ENCODE results near the gene ARVCF.

Gene ARVCF

DNA sequence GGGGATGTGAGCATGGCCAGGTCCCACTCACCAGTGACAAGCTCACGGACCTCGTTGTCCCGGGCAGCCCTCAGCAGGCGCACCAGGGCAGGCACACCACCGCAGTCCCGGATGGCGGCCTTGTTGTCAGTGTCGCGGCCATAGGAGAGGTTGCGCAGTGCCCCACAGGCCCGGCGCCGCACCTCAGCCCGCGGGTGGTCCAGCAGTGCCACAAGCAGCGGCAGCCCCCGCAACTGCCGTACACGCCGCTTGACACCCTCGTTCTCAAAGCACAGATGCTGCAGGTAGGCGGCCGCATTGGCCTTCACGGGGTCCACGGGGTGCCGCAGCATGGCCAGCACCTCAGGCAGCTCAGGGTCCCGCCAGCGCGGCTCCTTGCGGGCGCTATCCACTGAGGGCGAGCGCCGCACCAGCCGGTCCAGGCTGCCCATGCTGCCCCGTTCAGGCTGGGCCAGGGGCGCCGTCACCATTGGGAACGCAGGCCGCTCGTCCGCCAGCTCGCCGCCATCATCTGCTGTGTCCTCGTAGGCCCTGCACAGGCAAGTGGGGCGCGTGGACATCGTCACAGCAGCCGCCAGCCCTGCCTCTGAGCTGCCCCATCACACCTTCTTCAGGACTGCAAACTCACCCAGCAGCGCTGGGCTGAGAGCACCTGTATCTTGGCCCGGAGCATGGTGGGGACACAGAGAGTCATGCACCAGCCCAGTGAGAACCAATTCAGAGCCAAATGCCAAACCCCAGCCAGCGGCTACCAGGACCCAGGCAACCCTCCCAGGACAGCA is 36.7 kb downstream of the ARVCF start:
- Histone ChIP-seq H3K27ac (ENCODE audit: low read depth, low read length) (no peak overlapping the region), H3K36me3 (ENCODE audit: control insufficient read depth, insufficient read depth, low read length) (peaks cover 7% of the 10 kb centered on the region), H3K4me1 (ENCODE audit: control insufficient read depth, insufficient read depth, low read length) (peaks cover 15% of the 10 kb centered on the region), H3K9ac (ENCODE audit: low read length) (no peak overlapping the region), H3K27me3 (ENCODE audit: control insufficient read depth, insufficient read depth, low read length) (no peaks in the 10 kb centered on the region), H3K4me3 (ENCODE audit: low read length) (no peak overlapping the region)

DNA sequence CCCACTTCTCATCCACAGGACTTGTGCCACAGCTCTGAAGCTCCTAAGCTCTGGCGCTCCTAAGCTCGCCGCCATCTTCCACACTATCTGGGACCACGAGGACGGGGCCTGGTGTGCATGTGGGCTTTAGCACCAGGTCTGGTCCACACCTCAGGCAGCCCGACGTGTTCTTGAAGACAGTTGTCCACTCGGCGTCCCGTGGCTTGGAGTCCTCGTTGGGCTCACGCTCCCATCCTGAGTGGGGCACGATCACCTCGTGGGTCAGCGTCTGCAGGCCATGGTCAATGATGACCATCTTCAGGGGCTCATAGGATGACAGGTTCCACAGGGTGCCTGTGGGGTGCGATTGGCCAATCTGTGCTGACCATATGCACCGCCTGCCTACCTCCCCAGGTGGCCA is 37.9 kb downstream of the ARVCF start:
- no peak overlapping the region for H3K27ac ChIP-seq (ENCODE audit: low read depth, low read length)
- no peaks in the 10 kb centered on the region for H3K27me3 ChIP-seq (ENCODE audit: control insufficient read depth, insufficient read depth, low read length)
- H3K36me3 ChIP-seq (ENCODE audit: control insufficient read depth, insufficient read depth, low read length) = peaks cover 7% of the 10 kb centered on the region
- H3K9ac ChIP-seq (ENCODE audit: low read length) = no peak overlapping the region
- H3K4me1 ChIP-seq (ENCODE audit: control insufficient read depth, insufficient read depth, low read length) = peaks cover 9% of the 10 kb centered on the region
- H3K4me3 ChIP-seq (ENCODE audit: low read length) = no peak overlapping the region

DNA sequence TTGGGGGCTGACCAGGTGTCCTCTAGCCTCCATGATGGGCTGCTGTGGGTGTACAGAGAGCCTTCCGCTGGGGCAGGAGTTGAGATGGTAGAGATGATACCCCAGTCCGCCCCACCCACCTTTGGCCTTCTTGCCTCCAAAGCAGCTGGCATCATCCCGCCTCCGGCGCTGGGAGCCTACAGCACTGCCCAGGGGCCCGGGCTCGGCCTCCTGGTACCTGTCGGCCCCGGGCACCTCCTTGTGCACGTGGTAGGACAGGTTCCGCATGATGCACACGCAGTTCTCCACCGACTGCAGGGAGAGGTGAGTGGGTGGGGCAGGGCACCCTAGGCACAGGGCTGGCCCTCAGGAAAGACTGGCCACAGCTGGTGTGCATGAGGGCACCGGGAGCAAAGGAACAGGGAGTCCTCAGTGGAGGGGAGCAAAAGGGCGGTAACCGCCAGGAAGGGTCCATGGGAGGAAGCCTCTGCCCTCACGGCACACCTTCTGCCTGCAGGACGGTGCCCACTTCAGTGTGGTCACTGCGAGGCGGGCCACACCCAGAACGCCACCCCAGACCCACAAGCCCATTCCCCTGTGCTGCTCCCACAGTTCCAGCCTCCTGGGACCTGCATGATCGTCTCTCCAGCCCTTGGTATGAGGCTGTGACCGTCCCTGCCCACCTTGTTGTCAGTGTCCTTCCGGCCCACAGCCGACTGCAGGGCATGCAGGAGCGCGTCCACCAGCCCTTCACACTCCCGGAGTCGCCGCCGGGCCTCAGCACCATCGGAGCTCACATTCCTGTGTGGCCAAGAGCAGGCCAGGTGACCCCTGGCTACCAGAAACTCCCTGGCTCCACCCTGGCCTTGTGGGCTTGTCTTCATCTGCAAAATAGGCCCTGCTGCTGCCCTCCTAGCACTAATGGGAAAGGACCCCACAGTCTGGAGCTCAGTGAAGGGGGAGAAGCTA is 39.1 kb downstream of the ARVCF start:
- Histone ChIP-seq H3K27ac (ENCODE audit: low read depth, low read length) (no peak overlapping the region), H3K9ac (ENCODE audit: low read length) (no peak overlapping the region), H3K36me3 (ENCODE audit: control insufficient read depth, insufficient read depth, low read length) (peaks cover 7% of the 10 kb centered on the region), H3K4me1 (ENCODE audit: control insufficient read depth, insufficient read depth, low read length) (peaks cover 3% of the 10 kb centered on the region), H3K27me3 (ENCODE audit: control insufficient read depth, insufficient read depth, low read length) (no peaks in the 10 kb centered on the region), H3K4me3 (ENCODE audit: low read length) (no peak overlapping the region)

DNA sequence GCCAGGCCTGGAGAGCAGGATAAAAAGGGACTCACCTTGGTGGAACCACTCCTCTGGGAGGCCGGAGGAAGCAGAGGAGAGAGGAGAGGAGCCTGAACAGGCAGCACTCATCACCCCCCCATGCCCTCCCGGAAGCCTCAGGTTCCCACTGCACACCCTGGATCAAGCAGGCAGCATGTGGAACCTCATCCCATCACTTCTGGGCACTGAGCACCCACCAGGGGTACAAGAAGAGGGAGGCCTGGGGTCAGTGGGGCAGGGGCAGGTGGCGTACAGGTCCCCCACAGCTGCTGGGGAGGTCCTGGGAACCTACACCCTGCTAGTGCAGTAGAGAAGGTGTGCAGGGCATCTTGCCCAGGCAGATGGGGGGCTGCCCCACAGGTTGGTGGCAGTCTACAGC is 40.0 kb downstream of the ARVCF start:
- Histone ChIP-seq H3K4me1 (ENCODE audit: control insufficient read depth, insufficient read depth, low read length) (peaks cover 3% of the 10 kb centered on the region), H3K36me3 (ENCODE audit: control insufficient read depth, insufficient read depth, low read length) (peaks cover 11% of the 10 kb centered on the region), H3K27ac (ENCODE audit: low read depth, low read length) (no peak overlapping the region), H3K27me3 (ENCODE audit: control insufficient read depth, insufficient read depth, low read length) (no peaks in the 10 kb centered on the region), H3K4me3 (ENCODE audit: low read length) (no peak overlapping the region), H3K9ac (ENCODE audit: low read length) (no peak overlapping the region)

DNA sequence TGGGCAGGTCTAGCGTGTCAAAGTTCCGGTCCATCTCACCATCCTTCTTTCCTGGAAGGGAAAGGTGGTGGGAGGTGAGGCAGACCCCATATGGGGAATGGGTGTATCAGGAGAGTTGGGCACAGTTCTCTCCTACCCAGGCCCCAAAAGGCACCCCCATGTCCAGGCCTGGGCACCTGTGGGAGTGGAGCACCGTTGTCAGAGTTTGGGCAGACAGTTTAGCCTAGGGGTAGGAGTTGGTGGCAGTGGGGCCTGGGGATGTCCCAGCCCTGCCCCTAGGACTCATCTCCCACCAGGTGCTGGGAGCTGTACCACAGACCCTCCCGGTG is 41.0 kb downstream of the ARVCF start:
- Histone ChIP-seq H3K4me3 (ENCODE audit: low read length) (no peak overlapping the region), H3K27me3 (ENCODE audit: control insufficient read depth, insufficient read depth, low read length) (no peaks in the 10 kb centered on the region), H3K9ac (ENCODE audit: low read length) (no peak overlapping the region), H3K36me3 (ENCODE audit: control insufficient read depth, insufficient read depth, low read length) (peaks cover 13% of the 10 kb centered on the region), H3K4me1 (ENCODE audit: control insufficient read depth, insufficient read depth, low read length) (peaks cover 3% of the 10 kb centered on the region), H3K27ac (ENCODE audit: low read depth, low read length) (no peak overlapping the region)

DNA sequence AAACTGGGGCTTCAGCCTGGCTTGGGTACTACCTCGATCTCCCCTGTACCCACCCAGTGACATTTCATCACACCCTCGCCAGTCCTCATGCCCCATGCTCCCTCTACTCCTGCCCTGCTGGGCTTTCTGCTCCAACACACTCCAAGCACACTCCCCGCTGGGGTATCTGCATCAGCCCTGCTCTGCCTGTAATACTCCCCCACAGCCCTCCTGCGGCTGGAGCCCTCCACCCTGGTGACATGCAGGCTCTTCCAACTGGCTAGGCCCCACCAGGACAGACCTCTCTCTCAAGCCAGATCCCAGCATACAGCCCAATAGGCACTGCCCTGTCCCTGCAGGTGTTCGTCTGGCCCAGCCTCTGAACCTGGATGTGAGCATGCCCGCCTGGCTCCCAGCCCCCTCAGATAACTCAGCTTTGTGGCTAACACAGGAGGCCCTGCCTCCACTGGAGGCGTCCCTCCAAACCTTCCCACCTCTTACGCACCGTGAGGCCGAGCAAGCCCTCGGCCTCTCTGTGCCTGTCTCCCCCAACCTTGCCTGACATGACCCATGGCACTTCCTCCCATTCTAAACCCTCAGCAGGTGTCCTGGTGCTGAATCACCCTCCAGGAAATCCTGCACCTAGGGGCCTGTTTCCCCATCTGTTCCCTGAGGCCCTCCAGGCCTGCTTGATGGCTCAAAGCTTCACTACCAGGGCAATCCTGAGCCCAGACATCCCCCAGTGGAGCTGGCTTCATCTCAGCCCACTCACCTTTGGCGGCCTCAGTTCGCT is 41.5 kb downstream of the ARVCF start:
- Histone ChIP-seq H3K4me3 (ENCODE audit: low read length) (no peak overlapping the region), H3K27ac (ENCODE audit: low read depth, low read length) (no peak overlapping the region), H3K9ac (ENCODE audit: low read length) (no peak overlapping the region), H3K27me3 (ENCODE audit: control insufficient read depth, insufficient read depth, low read length) (no peaks in the 10 kb centered on the region), H3K4me1 (ENCODE audit: control insufficient read depth, insufficient read depth, low read length) (peaks cover 3% of the 10 kb centered on the region), H3K36me3 (ENCODE audit: control insufficient read depth, insufficient read depth, low read length) (peaks cover 13% of the 10 kb centered on the region)

DNA sequence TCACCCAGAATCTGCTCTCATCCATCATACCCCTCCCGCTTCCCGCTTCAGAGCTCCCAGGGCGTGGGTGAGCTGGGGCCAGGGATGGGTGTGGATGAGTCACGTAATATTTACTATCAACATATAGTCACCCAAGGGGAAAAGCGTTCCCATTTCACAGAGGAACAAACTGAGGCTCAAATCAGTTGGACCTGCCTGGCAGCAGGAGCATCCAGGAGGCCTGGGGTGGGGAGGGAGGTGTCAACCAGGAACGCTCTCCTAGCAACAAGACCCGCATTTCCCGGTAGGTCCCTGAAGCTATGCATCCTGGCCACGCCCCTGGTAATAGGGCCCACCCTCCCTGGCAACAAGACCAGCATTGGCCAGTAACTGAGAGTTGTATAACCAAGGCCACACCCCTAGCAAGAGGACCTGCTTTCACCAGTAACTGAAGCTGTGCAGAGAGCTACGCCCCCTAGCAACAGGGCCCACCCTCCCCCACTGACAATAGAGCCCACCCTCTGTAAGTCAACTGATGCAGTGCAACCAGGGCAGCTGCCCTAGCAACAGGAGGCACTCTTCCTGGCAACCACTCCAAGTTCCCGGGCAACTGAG is 42.3 kb downstream of the ARVCF start:
- no peak overlapping the region for H3K27ac ChIP-seq (ENCODE audit: low read depth, low read length)
- no peak overlapping the region for H3K9ac ChIP-seq (ENCODE audit: low read length)
- peaks cover 13% of the 10 kb centered on the region for H3K36me3 ChIP-seq (ENCODE audit: control insufficient read depth, insufficient read depth, low read length)
- peaks cover 3% of the 10 kb centered on the region for H3K4me1 ChIP-seq (ENCODE audit: control insufficient read depth, insufficient read depth, low read length)
- no peak overlapping the region for H3K4me3 ChIP-seq (ENCODE audit: low read length)
- no peaks in the 10 kb centered on the region for H3K27me3 ChIP-seq (ENCODE audit: control insufficient read depth, insufficient read depth, low read length)

DNA sequence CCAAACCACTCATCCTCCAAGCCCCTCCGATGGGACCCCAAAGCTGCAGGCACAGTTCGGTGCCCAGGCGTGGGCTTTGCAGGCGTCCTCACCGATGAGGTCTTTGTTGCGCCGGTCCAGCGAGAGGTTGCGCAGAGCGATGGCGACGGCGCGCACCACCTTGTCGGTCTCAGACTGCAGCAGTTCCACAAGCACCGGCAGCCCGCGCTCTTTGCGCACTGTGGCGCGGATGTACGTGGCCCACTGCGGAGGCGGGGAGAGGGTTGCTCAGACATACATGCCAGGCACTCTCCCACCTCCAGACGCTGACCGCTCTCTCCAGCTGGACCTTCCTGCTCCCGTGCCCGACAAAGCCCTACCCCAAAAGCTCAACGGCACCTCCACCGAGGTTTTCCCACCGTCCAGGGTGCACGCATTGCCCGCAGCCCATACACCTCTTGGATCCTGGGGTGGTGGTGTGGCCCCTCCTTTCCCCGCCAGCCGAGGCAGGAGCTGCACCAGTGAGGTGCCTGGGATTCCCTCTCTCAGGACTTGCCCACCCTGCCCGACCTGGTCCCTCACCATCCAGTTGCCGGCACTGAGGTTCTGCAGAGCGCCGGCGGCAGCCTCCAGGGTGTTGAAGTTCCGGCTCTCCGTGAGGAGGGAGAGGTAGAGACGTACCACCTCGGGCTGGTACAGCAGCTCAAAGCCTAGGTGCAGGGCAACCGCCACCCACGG is 42.9 kb downstream of the ARVCF start:
- no peak overlapping the region for H3K9ac ChIP-seq (ENCODE audit: low read length)
- peaks cover 18% of the 10 kb centered on the region for H3K36me3 ChIP-seq (ENCODE audit: control insufficient read depth, insufficient read depth, low read length)
- H3K27me3 ChIP-seq (ENCODE audit: control insufficient read depth, insufficient read depth, low read length) = no peaks in the 10 kb centered on the region
- H3K4me1 ChIP-seq (ENCODE audit: control insufficient read depth, insufficient read depth, low read length) = peaks cover 3% of the 10 kb centered on the region
- no peak overlapping the region for H3K27ac ChIP-seq (ENCODE audit: low read depth, low read length)
- no peak overlapping the region for H3K4me3 ChIP-seq (ENCODE audit: low read length)

DNA sequence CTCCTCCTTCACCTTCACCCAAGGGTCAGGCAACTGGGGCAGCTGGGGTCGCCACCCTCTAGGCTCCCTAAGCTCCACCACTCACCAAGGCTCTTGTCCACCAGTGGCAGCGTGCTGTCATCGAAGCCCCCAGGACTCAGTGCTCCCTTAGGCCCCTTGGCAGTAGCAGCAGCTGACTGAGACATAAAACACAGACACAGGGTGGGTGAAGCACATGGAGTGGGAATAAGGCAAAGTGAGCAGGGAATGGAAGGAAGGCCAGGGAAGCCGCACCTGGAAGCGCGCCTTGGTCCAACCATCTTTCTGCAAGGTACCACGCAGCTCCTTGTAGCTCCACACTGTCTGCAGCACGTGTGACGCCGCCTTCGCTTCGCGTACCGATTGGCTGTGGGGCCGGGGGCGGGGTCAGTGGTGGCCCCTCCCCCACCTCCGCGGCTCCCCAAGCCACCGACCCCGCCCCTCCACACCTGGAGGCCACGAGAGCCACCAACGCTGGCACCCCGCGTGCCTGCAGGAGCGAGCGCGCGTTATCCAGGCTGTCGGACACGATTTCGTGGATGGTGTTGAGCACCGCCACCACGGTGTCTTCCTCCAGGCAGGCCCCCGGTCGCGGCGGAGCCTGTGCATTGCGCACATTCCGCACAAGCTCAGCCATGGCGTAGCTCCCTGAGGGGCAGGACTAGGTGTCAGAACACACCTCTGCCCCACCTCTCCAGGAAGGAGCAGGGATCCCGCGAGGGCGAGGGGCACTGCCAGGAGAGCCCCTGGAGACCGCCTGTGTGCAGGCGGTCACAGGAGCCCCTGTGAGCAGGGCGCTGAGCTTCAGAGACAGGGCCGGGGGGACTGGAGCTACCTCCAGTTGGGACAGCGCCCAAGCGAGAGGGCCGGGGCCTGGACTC is 43.7 kb downstream of the ARVCF start:
- Histone ChIP-seq H3K9ac (ENCODE audit: low read length) (no peak overlapping the region), H3K4me1 (ENCODE audit: control insufficient read depth, insufficient read depth, low read length) (peaks cover 3% of the 10 kb centered on the region), H3K36me3 (ENCODE audit: control insufficient read depth, insufficient read depth, low read length) (peaks cover 17% of the 10 kb centered on the region), H3K27me3 (ENCODE audit: control insufficient read depth, insufficient read depth, low read length) (no peaks in the 10 kb centered on the region), H3K27ac (ENCODE audit: low read depth, low read length) (no peak overlapping the region), H3K4me3 (ENCODE audit: low read length) (no peak overlapping the region)

DNA sequence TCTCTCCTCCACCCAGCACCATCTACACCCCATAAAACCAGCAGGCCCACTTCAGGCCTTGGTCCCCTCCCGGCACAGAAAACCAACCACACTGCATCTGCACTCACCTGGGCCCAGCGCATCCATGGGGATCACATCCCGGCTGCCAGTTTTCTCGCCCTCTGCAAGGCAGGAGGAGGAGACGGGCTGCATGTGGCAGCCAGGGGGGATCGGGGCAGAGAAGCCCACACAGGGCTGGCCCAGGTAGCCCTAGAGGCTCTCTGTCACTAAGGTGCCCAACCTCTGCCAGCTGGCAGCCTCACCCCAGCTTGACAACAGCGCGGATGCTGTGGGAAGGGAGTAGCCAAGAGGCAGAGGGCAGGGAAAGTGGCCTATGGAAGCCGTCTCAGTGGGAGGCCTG is 44.4 kb downstream of the ARVCF start:
- H3K4me1 ChIP-seq (ENCODE audit: control insufficient read depth, insufficient read depth, low read length) = peaks cover 3% of the 10 kb centered on the region

More for the DNA sequence above, 44.4 kb downstream of the ARVCF start:
- Histone ChIP-seq H3K27me3 (ENCODE audit: control insufficient read depth, insufficient read depth, low read length) (no peaks in the 10 kb centered on the region), H3K4me3 (ENCODE audit: low read length) (no peak overlapping the region), H3K27ac (ENCODE audit: low read depth, low read length) (no peak overlapping the region), H3K9ac (ENCODE audit: low read length) (no peak overlapping the region), H3K36me3 (ENCODE audit: control insufficient read depth, insufficient read depth, low read length) (peaks cover 18% of the 10 kb centered on the region)

Measured in rectal smooth muscle tissue (tissue), 1 donor.